ENCODE data around the gene GATA1.

GATA1 gene

DNA sequence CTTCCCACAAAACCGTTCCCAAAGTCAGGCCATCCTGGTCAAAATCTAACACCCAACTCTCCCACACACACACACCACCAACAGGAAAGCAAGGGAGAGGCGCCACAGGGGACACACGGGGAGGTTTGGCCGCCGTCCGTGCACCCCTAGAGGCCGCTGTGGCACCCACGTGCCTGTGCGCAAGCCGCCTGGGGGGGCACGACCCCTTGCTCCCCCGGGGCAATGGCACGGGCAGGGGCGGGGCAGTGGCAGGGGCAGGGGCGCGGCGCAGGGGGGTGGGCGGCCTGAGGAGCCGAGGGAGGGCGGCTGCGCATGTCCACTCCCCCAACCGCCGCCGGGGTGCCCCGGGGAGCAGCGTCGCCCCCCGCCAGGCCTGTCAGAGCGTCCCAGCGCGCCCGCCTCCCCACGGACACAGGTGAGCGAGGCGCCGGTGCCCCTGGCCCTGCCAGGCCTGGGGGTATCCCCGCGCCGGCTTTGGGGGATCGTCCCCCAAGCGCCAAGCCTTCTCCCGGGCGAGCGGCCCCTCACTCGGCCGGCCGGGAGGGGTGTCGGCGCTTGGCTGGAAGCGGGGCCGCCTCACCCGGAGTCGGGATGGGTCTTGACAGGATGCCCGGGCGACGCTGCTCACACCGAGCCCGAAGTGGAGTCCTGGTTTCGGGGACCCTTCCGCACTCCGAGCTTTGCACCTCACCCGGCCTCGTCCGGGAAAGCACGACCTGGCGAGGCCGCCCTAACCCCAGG is 39.9 kb downstream of the GATA1 start, which contains the start of gene ERAS:
TSS of gene ERAS (plus strand) at position 379 of the 741 bp plus-strand sequence. CDS start 2,611 bp downstream, outside the sequence.
- Histone ChIP-seq H3K9ac (ENCODE audit: low read length in 5 of 5) (no peak within 1 kb of the TSS), H3K36me3 (ENCODE audit: control insufficient read depth in 5 of 5, insufficient read depth in 5 of 5, low read length in 5 of 5) (peaks cover 0 to 35% (median 28%) of the 10 kb centered on the region in 5 donors), H3K27ac (ENCODE audit: low read depth, low read length) (no peak within 1 kb of the TSS), H3K27me3 (ENCODE audit: control insufficient read depth in 5 of 5, insufficient read depth in 4 of 5, low read length in 5 of 5) (peaks cover 10 to 42% (median 26%) of the 10 kb centered on the region in 5 donors), H3K4me3 (ENCODE audit: low read depth in 1 of 5, low read length in 5 of 5) (no peak within 1 kb of the TSS), H3K4me1 (ENCODE audit: control insufficient read depth in 5 of 5, insufficient read depth in 5 of 5, low read length in 5 of 5) (no peaks in the 10 kb centered on the region), H3K9me3 (ENCODE audit: control insufficient read depth in 5 of 5, low read length in 5 of 5) (peaks cover 0 to 13% (median 5%) of the 10 kb centered on the region in 5 donors)

DNA sequence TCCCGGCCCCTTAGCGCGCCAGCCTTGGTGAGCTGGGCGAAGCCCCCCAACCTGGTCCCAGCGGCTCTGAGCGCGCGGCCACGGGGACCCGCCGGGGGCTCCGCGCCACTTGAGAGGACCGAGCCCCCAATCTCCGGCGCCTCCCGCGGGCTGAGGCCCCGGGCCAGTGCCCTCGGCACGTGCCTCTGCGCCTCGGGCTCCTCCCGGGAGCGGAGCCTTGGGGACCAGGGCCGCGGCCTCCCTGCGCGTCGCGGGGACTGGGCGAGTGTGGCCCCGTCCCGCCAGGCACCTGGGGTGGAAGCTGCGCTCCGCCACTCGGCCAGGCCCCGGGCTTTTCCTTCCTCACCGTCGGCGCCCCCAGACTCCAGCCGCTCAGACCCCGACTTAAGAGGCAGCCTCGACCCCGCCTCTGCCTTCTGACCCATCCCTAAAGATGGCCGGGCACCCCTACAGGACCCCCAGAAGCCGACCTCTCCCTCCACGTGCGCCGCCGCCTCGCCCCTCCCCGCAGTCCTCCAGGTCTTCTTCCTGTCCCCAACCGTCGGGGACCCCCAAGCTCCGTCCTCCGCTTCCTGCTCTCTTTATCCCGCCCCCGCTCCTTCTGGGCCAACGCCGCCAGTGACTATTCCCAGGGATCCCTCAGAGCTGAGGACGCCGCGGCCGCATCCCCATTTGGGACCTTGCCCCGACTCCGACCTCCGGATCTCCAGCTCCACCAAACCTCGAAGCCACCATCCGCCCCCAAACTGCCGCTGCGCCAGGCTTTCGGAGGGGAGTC is 40.7 kb downstream of the GATA1 start:
- Histone ChIP-seq H3K36me3 (ENCODE audit: control insufficient read depth in 5 of 5, insufficient read depth in 5 of 5, low read length in 5 of 5) (peaks cover 0 to 35% (median 28%) of the 10 kb centered on the region in 5 donors), H3K4me3 (ENCODE audit: low read depth in 1 of 5, low read length in 5 of 5) (no peak overlapping the region), H3K27me3 (ENCODE audit: control insufficient read depth in 5 of 5, insufficient read depth in 4 of 5, low read length in 5 of 5) (peaks cover 13 to 46% (median 32%) of the 10 kb centered on the region in 5 donors), H3K4me1 (ENCODE audit: control insufficient read depth in 5 of 5, insufficient read depth in 5 of 5, low read length in 5 of 5) (peaks cover 0 to 6% (median 0%) of the 10 kb centered on the region in 5 donors), H3K9me3 (ENCODE audit: control insufficient read depth in 5 of 5, low read length in 5 of 5) (peaks cover 0 to 13% (median 5%) of the 10 kb centered on the region in 5 donors), H3K9ac (ENCODE audit: low read length in 5 of 5) (no peak overlapping the region), H3K27ac (ENCODE audit: low read depth, low read length) (no peak overlapping the region)

DNA sequence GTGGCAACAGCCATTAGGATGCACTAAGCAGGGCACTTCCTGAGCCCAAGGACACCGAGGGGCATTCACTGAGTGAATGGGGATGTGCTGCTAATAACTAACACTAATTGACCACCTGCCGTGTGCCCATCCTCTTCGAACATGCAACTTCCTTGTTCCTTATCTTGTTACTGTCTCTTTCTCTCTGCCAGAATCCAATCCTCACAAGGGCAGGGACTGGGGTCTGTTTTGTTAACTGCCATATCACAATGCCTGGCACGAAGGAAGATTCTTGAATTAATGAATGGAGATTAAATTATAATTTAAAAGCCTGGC is 41.2 kb downstream of the GATA1 start:
- H3K4me3 ChIP-seq (ENCODE audit: low read depth in 1 of 5, low read length in 5 of 5) = no peak overlapping the region
- peaks cover 13 to 44% (median 35%) of the 10 kb centered on the region in 5 donors for H3K27me3 ChIP-seq (ENCODE audit: control insufficient read depth in 5 of 5, insufficient read depth in 4 of 5, low read length in 5 of 5)

DNA sequence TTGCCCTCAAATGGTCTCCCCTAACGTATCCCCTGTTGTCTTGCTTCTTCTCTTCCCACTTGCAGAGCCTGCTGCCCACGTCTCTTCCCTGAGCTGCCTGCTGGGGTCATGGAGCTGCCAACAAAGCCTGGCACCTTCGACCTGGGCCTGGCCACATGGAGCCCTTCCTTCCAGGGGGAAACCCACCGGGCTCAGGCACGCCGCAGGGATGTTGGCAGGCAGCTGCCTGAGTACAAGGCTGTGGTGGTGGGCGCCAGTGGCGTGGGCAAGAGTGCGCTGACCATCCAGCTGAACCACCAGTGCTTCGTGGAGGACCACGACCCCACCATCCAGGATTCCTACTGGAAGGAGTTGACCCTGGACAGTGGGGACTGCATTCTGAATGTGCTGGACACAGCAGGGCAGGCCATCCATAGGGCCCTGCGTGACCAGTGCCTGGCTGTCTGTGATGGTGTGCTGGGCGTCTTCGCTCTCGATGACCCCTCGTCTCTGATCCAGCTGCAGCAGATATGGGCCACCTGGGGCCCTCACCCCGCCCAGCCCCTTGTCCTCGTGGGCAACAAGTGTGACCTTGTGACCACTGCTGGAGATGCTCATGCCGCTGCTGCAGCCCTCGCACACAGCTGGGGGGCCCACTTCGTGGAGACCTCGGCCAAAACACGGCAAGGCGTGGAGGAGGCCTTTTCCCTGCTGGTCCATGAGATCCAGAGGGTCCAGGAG is 42.8 kb downstream of the GATA1 start:
- peaks cover 0 to 6% (median 0%) of the 10 kb centered on the region in 5 donors for H3K4me1 ChIP-seq (ENCODE audit: control insufficient read depth in 5 of 5, insufficient read depth in 5 of 5, low read length in 5 of 5)
- peaks cover 0 to 13% (median 5%) of the 10 kb centered on the region in 5 donors for H3K9me3 ChIP-seq (ENCODE audit: control insufficient read depth in 5 of 5, low read length in 5 of 5)
- H3K27me3 ChIP-seq (ENCODE audit: control insufficient read depth in 5 of 5, insufficient read depth in 4 of 5, low read length in 5 of 5) = peaks cover 13 to 40% (median 34%) of the 10 kb centered on the region in 5 donors
- peaks cover 0 to 14% (median 8%) of the 10 kb centered on the region in 5 donors for H3K36me3 ChIP-seq (ENCODE audit: control insufficient read depth in 5 of 5, insufficient read depth in 5 of 5, low read length in 5 of 5)
- no peak overlapping the region for H3K27ac ChIP-seq (ENCODE audit: low read depth, low read length)
- H3K9ac ChIP-seq (ENCODE audit: low read length in 5 of 5) = no peak overlapping the region
- no peak overlapping the region for H3K4me3 ChIP-seq (ENCODE audit: low read depth in 1 of 5, low read length in 5 of 5)

More for the DNA sequence above, 41.2 kb downstream of the GATA1 start:
- Histone ChIP-seq H3K4me1 (ENCODE audit: control insufficient read depth in 5 of 5, insufficient read depth in 5 of 5, low read length in 5 of 5) (peaks cover 0 to 6% (median 0%) of the 10 kb centered on the region in 5 donors), H3K36me3 (ENCODE audit: control insufficient read depth in 5 of 5, insufficient read depth in 5 of 5, low read length in 5 of 5) (peaks cover 0 to 30% (median 24%) of the 10 kb centered on the region in 5 donors), H3K9me3 (ENCODE audit: control insufficient read depth in 5 of 5, low read length in 5 of 5) (peaks cover 0 to 13% (median 5%) of the 10 kb centered on the region in 5 donors), H3K27ac (ENCODE audit: low read depth, low read length) (no peak overlapping the region), H3K9ac (ENCODE audit: low read length in 5 of 5) (no peak overlapping the region)

DNA sequence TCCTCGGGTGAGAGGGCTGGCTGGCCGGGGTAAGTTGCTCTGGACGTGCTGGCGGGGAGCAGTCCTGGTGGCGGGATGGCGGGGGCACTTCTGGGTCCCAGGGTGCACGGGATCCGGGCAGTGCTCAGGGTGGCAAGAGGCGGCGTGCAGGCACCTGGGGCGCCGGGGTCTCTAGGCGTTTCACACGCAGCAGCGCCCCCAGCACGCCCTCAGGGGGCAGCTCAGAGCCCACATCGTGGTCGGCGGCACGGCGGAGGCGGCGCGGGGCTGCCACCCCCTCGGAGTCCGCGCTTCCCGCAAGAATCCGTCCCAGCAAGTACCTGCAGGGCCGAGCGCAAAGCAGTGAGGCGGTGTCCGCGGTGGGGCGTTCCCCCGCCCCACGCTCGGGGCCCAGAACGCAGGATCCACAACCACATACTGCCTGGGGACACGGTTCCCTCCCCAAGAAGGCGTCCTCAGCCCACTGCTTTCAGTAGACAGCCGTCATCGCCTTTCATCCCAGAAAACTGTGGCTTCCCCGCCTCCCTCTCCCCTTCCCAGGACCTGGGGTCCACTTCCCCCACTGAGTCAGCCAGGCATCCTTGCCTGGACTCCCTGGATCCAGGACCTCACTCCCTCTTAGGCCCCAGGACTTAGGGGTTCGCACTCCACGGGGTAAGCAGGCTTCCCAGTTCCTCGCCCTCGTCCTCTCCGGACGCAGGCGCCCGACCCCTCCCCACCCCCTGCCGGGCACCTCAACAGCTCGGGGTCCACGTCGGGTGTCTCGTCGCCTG is 44.9 kb downstream of the GATA1 start:
- Histone ChIP-seq H3K9me3 (ENCODE audit: control insufficient read depth in 5 of 5, low read length in 5 of 5) (peaks cover 0 to 4% (median 0%) of the 10 kb centered on the region in 5 donors), H3K9ac (ENCODE audit: low read length in 5 of 5) (no peak overlapping the region), H3K4me1 (ENCODE audit: control insufficient read depth in 5 of 5, insufficient read depth in 5 of 5, low read length in 5 of 5) (peaks cover 0 to 12% (median 0%) of the 10 kb centered on the region in 5 donors), H3K36me3 (ENCODE audit: control insufficient read depth in 5 of 5, insufficient read depth in 5 of 5, low read length in 5 of 5) (no peaks in the 10 kb centered on the region), H3K4me3 (ENCODE audit: low read depth in 1 of 5, low read length in 5 of 5) (no peak overlapping the region), H3K27me3 (ENCODE audit: control insufficient read depth in 5 of 5, insufficient read depth in 4 of 5, low read length in 5 of 5) (peaks cover 13 to 51% (median 42%) of the 10 kb centered on the region in 5 donors), H3K27ac (ENCODE audit: low read depth, low read length) (no peak overlapping the region)

DNA sequence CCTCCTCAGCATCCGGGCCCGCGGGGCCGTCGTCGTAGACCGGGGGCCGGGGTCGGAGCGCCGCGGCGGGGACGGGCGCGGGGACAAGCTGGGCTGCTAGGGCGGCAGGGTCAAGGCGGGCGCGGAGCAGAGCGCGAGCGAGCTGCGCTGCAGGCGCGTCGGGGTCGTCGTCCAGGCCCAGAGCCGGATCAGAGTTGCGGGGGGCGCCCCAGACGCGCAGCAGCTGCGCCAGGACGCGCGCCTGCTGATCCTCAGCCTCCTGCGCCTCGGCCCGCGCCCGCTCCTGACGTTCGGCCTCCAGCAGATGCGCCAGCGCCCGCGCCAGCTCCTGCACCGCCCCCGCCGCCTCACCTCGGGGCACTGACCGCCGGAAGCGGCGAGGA is 45.5 kb downstream of the GATA1 start:
- H3K27ac ChIP-seq (ENCODE audit: low read depth, low read length) = no peak overlapping the region
- H3K27me3 ChIP-seq (ENCODE audit: control insufficient read depth in 5 of 5, insufficient read depth in 4 of 5, low read length in 5 of 5) = peaks cover 13 to 54% (median 42%) of the 10 kb centered on the region in 5 donors
- no peak overlapping the region for H3K9ac ChIP-seq (ENCODE audit: low read length in 5 of 5)
- peaks cover 0 to 4% (median 0%) of the 10 kb centered on the region in 5 donors for H3K9me3 ChIP-seq (ENCODE audit: control insufficient read depth in 5 of 5, low read length in 5 of 5)
- peaks cover 0 to 12% (median 0%) of the 10 kb centered on the region in 5 donors for H3K4me1 ChIP-seq (ENCODE audit: control insufficient read depth in 5 of 5, insufficient read depth in 5 of 5, low read length in 5 of 5)
- no peaks in the 10 kb centered on the region for H3K36me3 ChIP-seq (ENCODE audit: control insufficient read depth in 5 of 5, insufficient read depth in 5 of 5, low read length in 5 of 5)
- no peak overlapping the region for H3K4me3 ChIP-seq (ENCODE audit: low read depth in 1 of 5, low read length in 5 of 5)

DNA sequence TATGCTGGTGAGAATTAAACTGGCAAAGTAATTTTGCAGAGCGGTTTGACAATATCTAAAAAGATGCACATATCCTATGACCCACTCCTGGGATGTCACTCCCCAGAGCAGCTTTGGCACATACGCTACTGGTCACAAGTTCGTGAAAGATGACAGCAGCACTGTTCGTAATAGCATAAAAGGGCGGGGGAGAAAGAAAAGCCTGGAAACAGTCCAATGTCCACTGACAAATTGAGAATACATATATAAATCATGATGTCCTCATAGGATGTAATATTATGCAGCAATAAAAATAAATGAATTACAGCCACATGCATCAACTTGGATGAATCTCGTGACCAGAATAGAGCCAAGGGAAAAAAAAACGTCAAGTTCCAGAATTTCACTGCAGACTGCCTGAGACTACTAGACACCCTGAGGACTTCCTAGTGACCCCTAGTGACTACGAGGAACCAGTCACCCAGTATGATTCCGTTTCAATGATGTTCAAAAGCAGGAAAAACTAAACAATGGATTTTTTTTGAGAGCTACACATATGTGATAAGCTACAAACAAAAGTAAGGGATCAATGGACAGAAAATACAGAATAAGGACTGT is 47.2 kb downstream of the GATA1 start:
- Histone ChIP-seq H3K27me3 (ENCODE audit: control insufficient read depth in 5 of 5, insufficient read depth in 4 of 5, low read length in 5 of 5) (peaks cover 13 to 53% (median 42%) of the 10 kb centered on the region in 5 donors), H3K9me3 (ENCODE audit: control insufficient read depth in 5 of 5, low read length in 5 of 5) (peaks cover 0 to 2% (median 0%) of the 10 kb centered on the region in 5 donors), H3K27ac (ENCODE audit: low read depth, low read length) (no peak overlapping the region), H3K4me3 (ENCODE audit: low read depth in 1 of 5, low read length in 5 of 5) (no peak overlapping the region), H3K9ac (ENCODE audit: low read length in 5 of 5) (no peak overlapping the region), H3K36me3 (ENCODE audit: control insufficient read depth in 5 of 5, insufficient read depth in 5 of 5, low read length in 5 of 5) (no peaks in the 10 kb centered on the region), H3K4me1 (ENCODE audit: control insufficient read depth in 5 of 5, insufficient read depth in 5 of 5, low read length in 5 of 5) (peaks cover 0 to 12% (median 0%) of the 10 kb centered on the region in 5 donors)

DNA sequence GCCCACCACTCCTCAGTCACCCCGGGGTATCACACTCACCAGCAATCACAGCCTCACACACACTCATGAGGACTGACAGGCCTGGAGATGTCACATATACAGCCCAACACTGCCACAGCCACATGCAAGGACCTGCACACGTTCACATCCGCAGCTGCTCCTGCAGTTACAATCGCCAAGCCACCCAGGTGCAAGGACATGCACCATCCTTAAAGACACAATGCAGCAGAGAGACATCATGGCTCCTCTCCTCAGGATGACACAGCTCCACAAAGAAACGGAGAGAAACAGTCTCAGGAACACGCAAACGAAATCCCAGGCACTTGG is 48.0 kb downstream of the GATA1 start:
- Histone ChIP-seq H3K9ac (ENCODE audit: low read length in 5 of 5) (no peak overlapping the region), H3K9me3 (ENCODE audit: control insufficient read depth in 5 of 5, low read length in 5 of 5) (peaks cover 0 to 2% (median 0%) of the 10 kb centered on the region in 5 donors), H3K4me3 (ENCODE audit: low read depth in 1 of 5, low read length in 5 of 5) (no peak overlapping the region), H3K27ac (ENCODE audit: low read depth, low read length) (no peak overlapping the region), H3K27me3 (ENCODE audit: control insufficient read depth in 5 of 5, insufficient read depth in 4 of 5, low read length in 5 of 5) (peaks cover 13 to 46% (median 35%) of the 10 kb centered on the region in 5 donors), H3K4me1 (ENCODE audit: control insufficient read depth in 5 of 5, insufficient read depth in 5 of 5, low read length in 5 of 5) (peaks cover 0 to 12% (median 0%) of the 10 kb centered on the region in 5 donors), H3K36me3 (ENCODE audit: control insufficient read depth in 5 of 5, insufficient read depth in 5 of 5, low read length in 5 of 5) (no peaks in the 10 kb centered on the region)
